ENCODE data around the gene GLYATL3. TPM values are rescaled to one million over a fixed set of nuclear protein-coding genes. Genes with fewer than 3 reads are reported as not detected.

The GLYATL3 gene
- total RNA-seq, 1 donor: not detected

GRCh38 chr6:49558238-49558637 is 58.5 kb downstream of the GLYATL3 start:
- no peak for TF ChIP-seq CTCF (IDR thresholded peaks at IDR 0.05; ENCODE audit: insufficient read depth, low read depth, low read length)
- H3K4me3 ChIP-seq (ENCODE audit: low read depth, low read length): no peak overlapping the region

GRCh38 chr6:49563006-49563886 is 63.5 kb downstream of the GLYATL3 start:
- TF ChIP-seq CTCF (IDR thresholded peaks at IDR 0.05; ENCODE audit: insufficient read depth, low read depth, low read length): no peak
- no peak overlapping the region for H3K4me3 ChIP-seq (ENCODE audit: low read depth, low read length)
- no peak for DNase-seq (ENCODE audit: low read depth)

More at GRCh38 chr6:49558238-49558637, 58.5 kb downstream of the GLYATL3 start:
- DNase-seq (ENCODE audit: low read depth): no peak

DNA sequence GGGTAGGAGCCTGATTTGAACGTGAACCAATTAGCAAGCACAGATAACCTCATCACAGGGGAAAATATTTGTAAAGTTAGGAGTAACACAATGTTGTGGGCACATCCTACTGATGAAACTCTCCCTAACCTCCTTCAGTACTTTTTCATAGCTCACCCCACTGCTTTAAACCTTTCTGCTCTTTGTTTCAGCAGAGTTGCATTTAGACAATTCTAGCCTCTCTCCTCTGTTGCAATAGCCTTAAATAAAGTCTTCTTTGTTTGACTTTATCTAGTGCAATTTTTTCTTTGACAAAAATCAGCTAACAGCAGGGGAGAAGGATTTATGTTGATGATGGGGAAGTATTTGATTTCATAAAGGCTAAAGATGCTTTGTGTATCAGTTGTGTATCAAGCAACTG is 64.8 kb downstream of the GLYATL3 start:
- H3K4me3 ChIP-seq (ENCODE audit: low read depth, low read length): no peak overlapping the region
- no peak for DNase-seq (ENCODE audit: low read depth)
- no peak for TF ChIP-seq CTCF (IDR thresholded peaks at IDR 0.05; ENCODE audit: insufficient read depth, low read depth, low read length)

DNA sequence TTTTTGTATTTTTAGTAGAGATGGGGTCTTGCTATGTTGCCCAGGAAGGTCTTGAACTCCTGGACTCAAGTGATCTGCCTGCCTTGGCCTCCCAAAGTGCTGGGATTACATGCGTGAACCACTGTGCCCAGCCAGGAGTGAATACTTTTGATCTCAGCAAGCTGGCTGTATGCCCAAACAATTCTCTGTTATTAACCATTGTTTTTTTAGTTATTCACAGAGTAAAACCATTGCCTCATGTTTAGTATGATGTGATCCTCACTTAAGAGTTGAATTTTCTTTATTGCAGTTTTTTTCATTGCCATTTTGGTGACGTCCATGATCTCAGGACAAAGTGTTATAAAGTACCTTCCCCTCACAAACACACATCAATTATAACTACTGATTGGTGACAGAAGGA is 65.5 kb downstream of the GLYATL3 start:
- no peak overlapping the region for H3K4me3 ChIP-seq (ENCODE audit: low read depth, low read length)
- TF ChIP-seq CTCF (IDR thresholded peaks at IDR 0.05; ENCODE audit: insufficient read depth, low read depth, low read length): no peak
- DNase-seq (ENCODE audit: low read depth): no peak

DNA sequence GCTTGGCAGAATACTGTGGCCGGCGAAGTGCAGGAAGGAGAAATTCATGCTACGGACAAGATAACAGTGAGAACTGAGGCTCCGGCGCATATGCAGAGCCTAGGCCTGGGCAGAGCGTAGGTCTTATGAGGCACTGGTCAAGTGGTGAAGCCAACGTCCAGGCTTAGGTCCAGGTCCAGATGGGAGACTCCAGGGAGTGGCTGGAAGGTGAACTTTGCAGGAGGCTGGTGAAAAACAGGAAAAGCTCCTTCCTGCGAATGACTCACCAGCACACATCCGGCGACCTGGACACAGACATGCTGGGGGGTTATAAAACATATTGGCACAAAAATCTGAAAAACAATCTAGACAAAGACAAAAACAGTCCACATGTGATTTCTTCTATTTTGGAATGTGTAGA is 66.1 kb downstream of the GLYATL3 start:
- no peak for TF ChIP-seq CTCF (IDR thresholded peaks at IDR 0.05; ENCODE audit: insufficient read depth, low read depth, low read length)
- DNase-seq (ENCODE audit: low read depth): no peak
- no peak overlapping the region for H3K4me3 ChIP-seq (ENCODE audit: low read depth, low read length)

DNA sequence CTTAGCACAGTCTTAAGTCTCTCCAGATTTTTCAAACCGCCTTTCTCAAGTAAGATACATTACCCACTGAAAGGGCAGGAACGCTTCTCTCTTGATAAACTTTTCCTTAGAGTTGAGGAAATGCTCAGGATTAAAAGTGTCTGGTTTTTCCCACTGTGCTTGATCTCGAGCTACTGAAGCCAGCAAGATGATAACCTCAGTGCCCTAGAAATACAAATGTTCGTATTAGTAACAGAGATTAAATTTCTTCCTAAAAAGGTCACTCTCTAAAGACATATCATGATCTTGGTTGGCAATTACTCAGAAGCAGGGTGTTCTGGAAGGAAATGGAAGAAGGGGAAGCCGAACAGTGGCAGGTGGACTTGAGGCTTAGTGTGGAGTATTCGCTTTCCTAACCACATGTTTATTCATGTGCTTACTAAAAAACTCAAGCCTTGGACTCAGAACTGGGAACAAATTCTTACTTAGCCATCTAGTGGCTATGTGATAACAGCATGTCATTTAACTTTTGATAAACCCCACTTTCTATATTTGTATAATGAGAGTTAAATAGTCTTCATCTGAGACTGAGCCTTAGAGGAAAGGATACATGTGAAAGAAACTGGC is 70.9 kb downstream of the GLYATL3 start:
- H3K4me3 ChIP-seq (ENCODE audit: low read depth, low read length): no peak overlapping the region
- DNase-seq (ENCODE audit: low read depth): peak; percentile 61
- peak; percentile 37 for TF ChIP-seq CTCF (IDR thresholded peaks at IDR 0.05; ENCODE audit: insufficient read depth, low read depth, low read length)

Measured in fibroblast of villous mesenchyme (primary cell).